ENCODE results near the gene DCDC2C.

The DCDC2C gene

DNA sequence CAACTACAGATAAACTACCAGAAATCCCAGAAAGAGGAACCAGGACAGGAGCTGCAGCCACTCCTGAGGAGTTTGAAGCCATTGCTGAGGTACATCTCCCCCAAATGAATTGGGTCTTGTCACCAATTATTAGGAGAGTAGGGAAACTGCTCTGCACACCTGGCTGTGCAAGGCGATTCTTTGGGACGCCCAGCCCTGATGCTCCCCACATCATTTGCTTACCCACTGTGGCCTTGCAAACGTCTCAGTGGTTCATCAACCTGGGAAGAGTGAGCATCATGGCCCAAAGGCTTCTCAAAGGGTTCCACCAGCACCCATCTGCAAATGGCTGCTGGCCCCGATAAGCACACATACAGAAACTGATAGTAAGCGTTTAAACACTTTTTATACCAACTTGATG lies 21.8 kb upstream of the DCDC2C start:
- no peak overlapping the region for H3K9ac ChIP-seq (ENCODE audit: low read depth, low read length)
- H3K36me3 ChIP-seq (ENCODE audit: insufficient read depth, low read length): no peaks in the 10 kb centered on the region
- H2AFZ ChIP-seq (ENCODE audit: low read depth, low read length): no peak overlapping the region
- no peak overlapping the region for H3K4me2 ChIP-seq (ENCODE audit: insufficient read depth, low read length)
- no peak overlapping the region for H3K27ac ChIP-seq (ENCODE audit: low read length)
- no peak for ATAC-seq (ENCODE audit: insufficient read depth, low read depth)
- DNase-seq: no peak
- no peaks in the 10 kb centered on the region for H4K20me1 ChIP-seq (ENCODE audit: insufficient read depth, low read length)
- H3K9me3 ChIP-seq (ENCODE audit: insufficient read depth, low read length, severe bottlenecking): no peaks in the 10 kb centered on the region
- TF ChIP-seq EZH2 (IDR thresholded peaks at IDR 0.05; ENCODE audit: borderline replicate concordance, low read depth, low read length, severe bottlenecking): no peak
- TF ChIP-seq, protein P1, sequence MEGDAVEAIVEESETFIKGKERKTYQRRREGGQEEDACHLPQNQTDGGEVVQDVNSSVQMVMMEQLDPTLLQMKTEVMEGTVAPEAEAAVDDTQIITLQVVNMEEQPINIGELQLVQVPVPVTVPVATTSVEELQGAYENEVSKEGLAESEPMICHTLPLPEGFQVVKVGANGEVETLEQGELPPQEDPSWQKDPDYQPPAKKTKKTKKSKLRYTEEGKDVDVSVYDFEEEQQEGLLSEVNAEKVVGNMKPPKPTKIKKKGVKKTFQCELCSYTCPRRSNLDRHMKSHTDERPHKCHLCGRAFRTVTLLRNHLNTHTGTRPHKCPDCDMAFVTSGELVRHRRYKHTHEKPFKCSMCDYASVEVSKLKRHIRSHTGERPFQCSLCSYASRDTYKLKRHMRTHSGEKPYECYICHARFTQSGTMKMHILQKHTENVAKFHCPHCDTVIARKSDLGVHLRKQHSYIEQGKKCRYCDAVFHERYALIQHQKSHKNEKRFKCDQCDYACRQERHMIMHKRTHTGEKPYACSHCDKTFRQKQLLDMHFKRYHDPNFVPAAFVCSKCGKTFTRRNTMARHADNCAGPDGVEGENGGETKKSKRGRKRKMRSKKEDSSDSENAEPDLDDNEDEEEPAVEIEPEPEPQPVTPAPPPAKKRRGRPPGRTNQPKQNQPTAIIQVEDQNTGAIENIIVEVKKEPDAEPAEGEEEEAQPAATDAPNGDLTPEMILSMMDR (IDR thresholded peaks at IDR 0.05; ENCODE audit: borderline replicate concordance, extremely low read depth, low read length, poor library complexity, severe bottlenecking): no peak
- H3K4me3 ChIP-seq (ENCODE audit: low read depth in 1 of 2, low read length in 2 of 2): no peak overlapping the region
- H3K4me1 ChIP-seq (ENCODE audit: insufficient read depth, low read length): no peaks in the 10 kb centered on the region
- no peaks in the 10 kb centered on the region for H3K79me2 ChIP-seq (ENCODE audit: insufficient read depth, low read length)
- H3K27me3 ChIP-seq (ENCODE audit: insufficient read depth, low read length, poor library complexity): no peaks in the 10 kb centered on the region

DNA sequence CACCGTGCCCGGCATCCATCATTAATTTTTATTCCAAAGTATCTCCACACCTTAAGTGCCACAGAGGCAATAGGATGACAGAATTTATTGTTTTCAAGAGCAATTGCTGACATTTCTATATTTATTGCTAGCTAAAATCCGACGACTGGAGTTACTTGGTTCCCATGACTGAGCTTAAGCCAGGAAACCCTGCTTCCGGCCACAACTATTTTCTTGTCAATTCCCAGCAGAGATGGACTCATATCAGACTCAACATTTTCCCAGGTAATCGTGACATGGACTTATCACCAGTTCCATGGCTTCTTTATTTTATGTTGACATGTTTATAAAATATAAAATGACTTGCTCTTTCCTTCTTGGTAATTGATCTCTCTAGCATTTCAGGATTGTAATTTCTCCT lies 20.6 kb upstream of the DCDC2C start:
- H3K27ac ChIP-seq (ENCODE audit: low read length): no peak overlapping the region
- H3K9ac ChIP-seq (ENCODE audit: low read depth, low read length): no peak overlapping the region
- TF ChIP-seq EZH2 (IDR thresholded peaks at IDR 0.05; ENCODE audit: borderline replicate concordance, low read depth, low read length, severe bottlenecking): no peak
- TF ChIP-seq, protein P1 (IDR thresholded peaks at IDR 0.05; ENCODE audit: borderline replicate concordance, extremely low read depth, low read length, poor library complexity, severe bottlenecking): no peak
- no peak for DNase-seq
- no peaks in the 10 kb centered on the region for H3K36me3 ChIP-seq (ENCODE audit: insufficient read depth, low read length)
- H3K79me2 ChIP-seq (ENCODE audit: insufficient read depth, low read length): no peaks in the 10 kb centered on the region
- no peak overlapping the region for H3K4me2 ChIP-seq (ENCODE audit: insufficient read depth, low read length)
- H3K4me1 ChIP-seq (ENCODE audit: insufficient read depth, low read length): no peaks in the 10 kb centered on the region
- no peaks in the 10 kb centered on the region for H4K20me1 ChIP-seq (ENCODE audit: insufficient read depth, low read length)
- H3K9me3 ChIP-seq (ENCODE audit: insufficient read depth, low read length, severe bottlenecking): no peaks in the 10 kb centered on the region
- no peaks in the 10 kb centered on the region for H3K27me3 ChIP-seq (ENCODE audit: insufficient read depth, low read length, poor library complexity)
- no peak overlapping the region for H2AFZ ChIP-seq (ENCODE audit: low read depth, low read length)
- H3K4me3 ChIP-seq (ENCODE audit: low read depth in 1 of 2, low read length in 2 of 2): no peak overlapping the region
- ATAC-seq (ENCODE audit: insufficient read depth, low read depth): no peak

DNA sequence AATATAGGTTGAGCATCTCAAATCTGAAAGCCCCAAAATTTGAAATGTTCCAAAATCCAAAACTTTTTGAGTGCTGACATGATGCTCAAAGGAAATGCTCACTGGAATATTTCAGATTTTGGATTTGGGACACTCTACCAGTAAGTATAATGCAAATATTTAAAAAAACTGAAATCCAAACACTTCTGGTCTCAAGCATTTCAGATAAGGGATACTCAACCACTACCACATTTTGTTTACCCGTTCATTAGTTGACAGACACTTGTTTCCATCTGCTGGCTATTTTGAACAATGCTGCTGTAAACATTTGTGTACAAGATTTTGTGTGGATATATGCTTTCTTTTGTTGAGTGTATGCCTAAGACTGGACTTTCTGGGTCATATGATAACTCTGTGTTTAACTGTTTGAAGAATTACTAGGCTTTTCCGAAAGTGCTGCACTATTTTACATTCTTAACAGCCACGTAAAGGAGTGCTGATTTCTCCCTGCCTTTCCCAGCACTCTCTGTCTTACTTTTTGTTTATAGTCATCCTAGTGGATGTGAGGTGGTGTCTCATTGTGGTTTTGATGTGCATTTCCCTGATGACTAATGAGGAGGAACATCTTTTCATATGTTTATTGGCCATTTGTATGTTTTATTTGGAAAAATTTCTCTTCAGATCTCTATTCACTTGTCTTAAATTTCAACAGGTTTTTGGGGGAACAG lies 19.5 kb upstream of the DCDC2C start:
- no peak overlapping the region for H3K4me2 ChIP-seq (ENCODE audit: insufficient read depth, low read length)
- H3K9ac ChIP-seq (ENCODE audit: low read depth, low read length): no peak overlapping the region
- no peak for ATAC-seq (ENCODE audit: insufficient read depth, low read depth)
- no peaks in the 10 kb centered on the region for H4K20me1 ChIP-seq (ENCODE audit: insufficient read depth, low read length)
- no peak overlapping the region for H3K4me3 ChIP-seq (ENCODE audit: low read depth in 1 of 2, low read length in 2 of 2)
- H3K9me3 ChIP-seq (ENCODE audit: insufficient read depth, low read length, severe bottlenecking): no peaks in the 10 kb centered on the region
- no peak overlapping the region for H2AFZ ChIP-seq (ENCODE audit: low read depth, low read length)
- no peak for DNase-seq
- no peaks in the 10 kb centered on the region for H3K36me3 ChIP-seq (ENCODE audit: insufficient read depth, low read length)
- no peaks in the 10 kb centered on the region for H3K4me1 ChIP-seq (ENCODE audit: insufficient read depth, low read length)
- no peaks in the 10 kb centered on the region for H3K27me3 ChIP-seq (ENCODE audit: insufficient read depth, low read length, poor library complexity)
- H3K79me2 ChIP-seq (ENCODE audit: insufficient read depth, low read length): no peaks in the 10 kb centered on the region
- no peak for TF ChIP-seq EZH2 (IDR thresholded peaks at IDR 0.05; ENCODE audit: borderline replicate concordance, low read depth, low read length, severe bottlenecking)
- TF ChIP-seq, protein P1 (IDR thresholded peaks at IDR 0.05; ENCODE audit: borderline replicate concordance, extremely low read depth, low read length, poor library complexity, severe bottlenecking): no peak
- no peak overlapping the region for H3K27ac ChIP-seq (ENCODE audit: low read length)
